Lung (tissue), 12 donors: ENCODE data around the gene RBPJ. TPM values are rescaled to one million over a fixed set of nuclear protein-coding genes. Genes with fewer than 3 reads are reported as not detected.
A peak's percentile ranks its signal among the peaks of the same experiment; 100 is the strongest.

Experiments
- ATAC-seq: fragments of 200-7000 bp; cut with Tn5 transposase; one replicate; pipeline ENCODE4 v1.9.1; 2020; ENCODE audit warnings: moderate number of reproducible peaks; ENCODE audit not compliant: insufficient read depth, low FRiP score
- DNase-seq, 3 donors: peaks; one replicate each; pipeline ENCODE4 v3.0.0-alpha.2; 2013 to 2017
- H3K27ac ChIP-seq, 2 donors: one replicate each; pipeline ENCODE4 v1.5.1; 2013; ENCODE audit warnings: mild to moderate bottlenecking in 2 of 2, moderate library complexity in 2 of 2, control low read depth in 1 of 2, inconsistent platforms in 1 of 2, low read depth in 1 of 2, low read length in 1 of 2
- H3K27me3 ChIP-seq, 3 donors: one replicate each; pipeline ENCODE4 v1.5.1; 2013; ENCODE audit warnings: low read length in 2 of 3; ENCODE audit not compliant: control insufficient read depth in 3 of 3, insufficient read depth in 3 of 3
- H3K36me3 ChIP-seq, 4 donors: one replicate each; pipeline ENCODE4 v1.5.1; 2013; ENCODE audit warnings: low read length in 4 of 4, mild to moderate bottlenecking in 1 of 4, moderate library complexity in 1 of 4; ENCODE audit not compliant: control insufficient read depth in 4 of 4, insufficient read depth in 4 of 4
- H3K4me1 ChIP-seq, 5 donors: one replicate each; pipeline ENCODE4 v1.5.1; 2013; ENCODE audit warnings: low read length in 5 of 5, mild to moderate bottlenecking in 2 of 5, moderate library complexity in 1 of 5; ENCODE audit not compliant: control insufficient read depth in 5 of 5, insufficient read depth in 5 of 5
- H3K4me3 ChIP-seq: one replicate; pipeline ENCODE4 v1.5.1; 2013; ENCODE audit warnings: mild to moderate bottlenecking, control low read depth, moderate library complexity
- H3K9ac ChIP-seq, 2 donors: one replicate each; pipeline ENCODE4 v1.5.1; 2013; ENCODE audit warnings: low read length in 2 of 2, control low read depth in 1 of 2; ENCODE audit not compliant: insufficient read depth in 1 of 2
- H3K9me3 ChIP-seq, 4 donors: one replicate each; pipeline ENCODE4 v1.5.1; 2013; ENCODE audit warnings: low read length in 3 of 4, mild to moderate bottlenecking in 1 of 4, moderate library complexity in 1 of 4; ENCODE audit not compliant: control insufficient read depth in 4 of 4, insufficient read depth in 3 of 4
- CTCF ChIP-seq: IDR thresholded peaks from 2 replicates; pipeline ENCODE4 v1.5.1; 2012; ENCODE audit warnings: mild to moderate bottlenecking; ENCODE audit errors: control extremely low read depth, extremely low read depth
- WGBS, 2 donors: extraction: QIAGEN DNeasy Blood & Tissue Kit; methylation state at CpG; one replicate each; pipeline ENCODE4 v1.1.7; 2013; 5-methylcytosine and 5-hydroxymethylcytosine counted together
- polyA plus RNA-seq, 2 donors: library from polyadenylated mRNA; stranded (reverse); fragments of 200-250 nt; gene quantifications; one replicate each; pipeline ENCODE4 v1.2.1, GENCODE V29; 2013
- total RNA-seq, 2 donors: library from RNA; depleted of rRNA in 1 of 2; stranded (reverse); fragments of >200 nt in 1 of 2; gene quantifications; one replicate each; pipeline ENCODE4 v1.2.1, GENCODE V29; 2014 to 2021
- donor health status: control.
- donor health status: control.
- donor health status: Bipolar disorder and iron deficiency.
- donor health status: healthy.
- donor health status: DM: yes; HTN: yes; CAD: no.

The RBPJ gene
- total and polyA plus RNA-seq, 4 donors: 39.1 to 130 (median 58.9) TPM

DNA sequence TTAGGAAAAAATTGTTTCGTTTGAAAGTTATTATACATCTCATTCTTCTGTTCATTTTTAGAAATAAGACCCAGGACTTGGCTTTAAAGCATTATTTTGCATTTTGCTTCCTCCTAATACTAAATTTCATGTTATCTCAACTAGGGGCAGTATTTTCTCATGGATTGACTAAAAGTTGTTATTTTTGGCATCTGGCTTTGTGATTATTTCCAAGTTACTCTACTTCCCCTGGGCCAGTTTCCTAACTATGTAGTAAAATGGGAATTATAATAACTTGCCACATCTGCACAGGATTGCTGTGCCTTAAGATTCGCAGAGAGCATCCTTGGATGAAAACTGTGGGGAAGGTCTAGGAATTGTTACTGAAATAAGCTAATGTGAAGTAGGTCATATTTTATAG lies 3.0 kb downstream of the RBPJ start:
- no peaks in the 10 kb centered on the region for H3K27me3 ChIP-seq
- H3K9ac ChIP-seq: no peak overlapping the region
- TF ChIP-seq CTCF: no peak
- H3K9me3 ChIP-seq: no peaks in the 10 kb centered on the region
- DNase-seq: peak in 2 of 3 donors; percentile 48 to 73
- no peak for ATAC-seq
- no peak overlapping the region for H3K4me3 ChIP-seq
- H3K4me1 ChIP-seq: peaks cover 0 to 35% (median 2%) of the 10 kb centered on the region in 5 donors
- peaks cover 0 to 3% (median 0%) of the 10 kb centered on the region in 4 donors for H3K36me3 ChIP-seq
- WGBS, 2 donors: 51 to 79% methylated on average over 2 of the region's 2 CpGs
- H3K27ac ChIP-seq: no peak overlapping the region

- H3K36me3 ChIP-seq: peaks cover 0 to 3% (median 0%) of the 10 kb centered on the region in 4 donors
- no peak for TF ChIP-seq CTCF
- peaks cover 0 to 28% (median 2%) of the 10 kb centered on the region in 5 donors for H3K4me1 ChIP-seq
- no peak overlapping the region for H3K4me3 ChIP-seq
- H3K9me3 ChIP-seq: no peaks in the 10 kb centered on the region
- ATAC-seq (no peak), DNase-seq (peak in 2 of 3 donors; percentile 38 to 43)
- WGBS, 2 donors: 51 to 59% methylated on average over 3 of the region's 3 CpGs
- H3K27me3 ChIP-seq: no peaks in the 10 kb centered on the region
- H3K9ac ChIP-seq: no peak overlapping the region
- H3K27ac ChIP-seq: no peak overlapping the region
Observed at GRCh38 chr4:26325191-26325590, 4.4 kb downstream of the RBPJ start.

GRCh38 chr4:26326791-26327190 lies 6.0 kb downstream of the RBPJ start:
- Histone ChIP-seq H3K9me3 (no peaks in the 10 kb centered on the region), H3K9ac (no peak overlapping the region), H3K4me1 (peaks cover 0 to 34% (median 4%) of the 10 kb centered on the region in 5 donors), H3K27ac (no peak overlapping the region), H3K27me3 (no peaks in the 10 kb centered on the region), H3K36me3 (no peaks in the 10 kb centered on the region), H3K4me3 (no peak overlapping the region)
- ATAC-seq: no peak
- no peak for TF ChIP-seq CTCF
- DNase-seq: no peak
- WGBS, 2 donors: 54 to 63% methylated on average over 2 of the region's 2 CpGs

DNA sequence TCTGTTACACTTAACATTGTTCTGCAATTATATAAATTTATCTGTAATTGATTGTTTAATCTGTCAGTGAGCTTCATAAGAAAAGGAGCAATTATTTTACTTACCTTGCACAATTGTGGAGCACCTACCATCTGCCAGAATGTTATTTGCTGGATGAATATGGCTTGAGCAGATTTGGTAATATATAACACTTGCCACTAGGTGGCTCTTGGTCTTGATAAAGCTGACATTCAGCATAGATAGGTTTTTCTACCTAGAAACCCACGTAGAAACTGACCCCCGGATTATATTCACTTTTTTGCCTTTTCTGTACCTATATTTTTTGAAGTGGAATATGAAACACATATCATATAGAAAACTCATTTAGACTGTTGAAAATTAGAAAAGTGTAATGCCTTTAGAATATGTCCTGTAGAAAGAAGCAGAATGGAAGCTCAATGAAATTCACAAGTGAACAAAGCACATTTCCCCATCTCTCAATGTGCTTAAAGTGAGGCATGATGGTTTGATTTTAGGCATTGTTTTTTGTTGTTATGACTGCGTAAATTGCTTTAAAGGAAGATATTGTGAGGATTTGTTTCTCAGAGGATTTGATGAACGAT lies 9.5 kb downstream of the RBPJ start:
- DNase-seq (peak in 2 of 3 donors; percentile 72 to 74), ATAC-seq (no peak)
- no peaks in the 10 kb centered on the region for H3K36me3 ChIP-seq
- peak; percentile 50 for TF ChIP-seq CTCF
- H3K9ac ChIP-seq: no peak overlapping the region
- H3K9me3 ChIP-seq: no peaks in the 10 kb centered on the region
- peaks cover 0 to 8% (median 2%) of the 10 kb centered on the region in 5 donors for H3K4me1 ChIP-seq
- H3K27me3 ChIP-seq: no peaks in the 10 kb centered on the region
- 46 to 50% methylated on average over 4 of the region's 4 CpGs for WGBS, 2 donors
- no peak overlapping the region for H3K27ac ChIP-seq
- no peak overlapping the region for H3K4me3 ChIP-seq
